NCI-H1417 treated with DMSO at 0.1 percent for 48 hours (cell line): ENCODE data around the gene FANCC.

Source experiments
- DNase-seq: peaks from one replicate; lab custom pipeline; 2025; lab: John Stamatoyannopoulos, UW

FANCC gene

DNA sequence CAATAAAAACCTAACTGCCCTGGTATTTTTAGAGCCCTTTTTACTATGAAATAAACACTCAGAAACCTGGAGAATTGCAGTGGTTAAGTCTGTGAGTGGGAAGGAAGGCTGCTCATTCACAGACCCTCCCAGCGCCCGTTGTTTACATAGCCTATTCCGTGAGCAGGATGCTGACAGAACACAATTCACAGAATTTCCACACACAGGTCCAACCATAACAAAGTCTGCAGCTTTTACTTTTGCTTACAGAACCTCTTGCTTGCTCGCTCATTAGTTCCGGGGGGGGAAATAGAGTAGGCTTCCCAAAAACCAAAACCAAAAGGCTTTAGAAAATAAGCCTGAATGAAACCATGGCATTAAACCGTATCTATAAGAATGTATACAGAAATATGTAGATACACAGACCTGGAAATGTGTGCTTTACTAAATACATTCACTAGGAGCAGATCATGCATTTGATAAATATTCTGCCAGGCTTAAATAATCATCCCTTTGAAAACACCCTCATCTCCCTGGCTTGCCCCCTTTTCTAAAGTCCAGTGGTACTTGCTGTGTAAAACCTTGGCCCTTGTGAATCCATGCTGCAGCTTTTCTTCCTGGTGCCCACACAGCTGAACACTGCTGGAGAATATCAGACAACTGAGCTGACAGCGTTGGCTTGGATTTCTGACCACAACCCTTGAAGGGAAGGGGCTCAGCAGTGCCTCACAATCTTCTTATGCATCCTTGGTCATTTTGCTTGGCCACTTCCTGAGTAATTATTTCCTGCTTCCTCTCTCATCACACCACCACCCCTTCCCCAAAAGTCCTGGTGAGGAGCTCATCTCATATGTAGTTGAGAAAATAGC, 128.0 kb downstream of the FANCC start:
- DNase-seq, result no peak

DNA sequence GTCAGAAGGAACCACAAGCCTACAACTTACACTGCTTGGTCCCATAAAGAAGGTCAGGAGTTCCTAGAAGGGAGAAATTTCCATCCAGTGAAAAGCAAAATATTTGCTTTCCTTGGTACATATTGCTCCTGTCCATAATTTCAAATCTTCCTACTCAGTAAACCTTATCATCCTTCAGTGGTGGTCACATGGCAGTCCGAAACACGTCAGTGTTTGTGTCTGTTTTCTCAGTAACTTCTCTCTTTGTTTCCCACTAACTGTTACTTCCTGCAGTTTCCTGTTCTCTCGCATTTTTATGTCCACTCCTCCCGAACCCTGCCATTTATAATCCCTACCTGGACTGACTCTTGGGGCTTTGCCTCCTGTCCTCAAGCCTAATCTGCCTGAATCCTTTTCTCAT, 129.1 kb downstream of the FANCC start:
- DNase-seq, result no peak

DNA sequence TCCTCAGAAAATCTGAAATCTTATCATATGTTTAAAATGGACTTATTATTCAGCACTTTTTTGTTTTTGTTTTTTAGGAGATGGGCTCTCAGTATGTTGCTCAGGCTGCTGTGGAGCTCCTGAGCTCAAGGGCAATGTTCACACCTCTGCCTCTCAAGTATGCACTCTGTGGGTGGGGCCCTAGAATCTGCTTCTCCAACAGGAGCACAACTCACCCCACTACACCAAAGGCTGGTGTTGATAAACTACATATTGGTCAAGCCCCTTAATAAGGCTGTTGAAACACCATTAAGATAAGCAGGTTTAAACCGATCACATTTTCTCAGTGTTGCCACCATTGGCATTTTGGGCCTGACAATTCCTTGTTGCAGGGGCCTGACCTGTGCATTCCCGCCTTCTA, 131.6 kb downstream of the FANCC start:
- DNase-seq, result no peak

DNA sequence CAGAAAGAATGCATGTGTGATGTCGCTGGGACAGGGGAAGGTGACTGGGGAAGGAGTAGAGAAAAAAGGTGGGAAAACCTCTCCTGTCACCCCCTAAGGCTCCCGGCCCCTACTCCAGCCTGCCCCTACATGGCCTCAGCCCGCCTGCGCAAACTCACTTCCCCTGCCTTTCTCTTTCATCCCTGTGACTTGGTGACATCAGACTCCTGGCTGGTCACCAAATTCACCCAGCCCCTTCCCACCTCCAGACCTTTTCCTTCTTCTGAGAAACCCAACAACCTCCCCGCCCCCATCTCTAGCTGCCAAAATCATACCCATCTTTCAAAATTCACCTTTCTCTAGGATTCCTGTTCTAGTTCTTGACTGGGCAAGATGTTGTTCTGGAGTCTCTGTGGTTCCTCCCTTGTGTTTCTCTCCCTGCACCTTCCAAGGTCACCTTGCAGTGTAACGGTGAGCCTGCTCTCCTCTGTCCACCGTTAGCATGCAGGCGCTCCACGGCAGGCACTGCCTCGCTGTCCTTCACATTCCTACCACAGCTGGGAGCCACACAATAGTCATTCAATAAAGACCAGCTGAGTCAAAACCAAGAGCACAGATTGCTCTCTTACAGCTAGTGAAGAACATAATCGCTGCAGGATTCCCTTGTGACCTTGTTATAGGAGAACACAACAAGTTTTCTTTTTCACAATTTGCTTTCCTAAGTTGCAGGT, 134.5 kb downstream of the FANCC start:
- no peak for DNase-seq

DNA sequence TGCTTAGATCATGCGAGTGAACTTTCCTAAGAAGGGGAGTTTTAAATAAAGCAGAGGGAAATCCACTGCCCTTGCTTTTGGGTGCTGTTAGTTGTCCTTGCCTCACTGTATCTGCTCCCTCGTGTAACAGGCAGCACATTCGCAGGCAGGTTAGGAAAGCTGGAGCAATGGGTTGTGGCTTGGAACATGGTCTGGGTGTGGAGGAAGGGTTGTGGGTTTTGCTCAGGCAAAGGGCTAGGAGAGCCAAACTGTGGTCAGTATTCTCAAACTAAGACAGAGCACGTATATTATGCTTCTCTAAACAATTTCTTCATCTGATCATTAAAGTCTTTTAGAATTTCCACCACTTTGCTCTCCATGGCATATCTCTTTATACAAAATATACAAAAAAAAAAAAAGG, 135.7 kb downstream of the FANCC start:
- DNase-seq, result no peak

DNA sequence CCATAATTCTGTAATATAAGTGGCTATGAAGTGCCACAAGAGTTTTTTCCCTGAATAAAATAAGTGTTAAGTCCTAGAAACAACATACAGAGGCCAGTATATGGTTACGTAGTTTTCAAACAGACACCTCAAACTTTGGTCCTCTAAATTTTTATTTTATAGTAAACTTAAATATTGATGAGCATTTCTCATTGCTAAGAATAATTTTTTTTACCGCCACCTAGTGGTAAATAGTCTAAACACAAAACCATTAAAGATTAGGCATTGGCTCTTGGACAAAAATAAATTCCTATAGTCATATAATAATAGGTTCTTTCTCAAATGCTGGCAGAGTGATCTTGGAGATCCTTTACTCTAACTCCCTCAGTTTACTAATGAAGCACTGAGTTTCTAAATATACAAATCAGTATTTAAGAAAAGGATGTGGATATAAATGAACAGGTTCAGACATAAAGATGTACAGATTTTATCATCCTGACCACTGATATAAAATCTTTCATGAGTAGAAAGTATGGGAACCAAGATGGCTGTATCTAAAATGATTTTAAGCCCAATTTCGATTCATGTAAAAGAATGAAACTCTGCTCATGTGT, 136.2 kb downstream of the FANCC start:
- no peak for DNase-seq

DNA sequence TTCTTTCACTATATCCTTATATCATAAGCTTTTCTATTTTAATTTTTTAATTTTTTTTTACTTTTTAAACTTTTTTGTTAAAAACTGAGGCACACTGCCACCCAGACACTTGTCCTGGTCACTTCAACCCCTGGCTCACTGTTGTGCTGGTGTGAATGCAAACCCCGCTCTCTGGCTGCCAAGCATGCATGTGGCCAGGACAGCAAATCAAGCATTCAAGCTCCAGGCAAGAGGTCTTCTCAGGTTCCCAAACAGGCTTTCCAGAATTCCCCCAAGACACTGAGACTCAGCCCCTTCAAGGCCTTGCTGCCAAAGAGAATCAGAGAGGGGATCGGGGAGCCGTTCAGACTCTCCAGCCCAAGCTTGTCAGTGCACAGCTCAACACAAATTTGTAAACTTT, 139.9 kb downstream of the FANCC start:
- DNase-seq, result no peak

DNA sequence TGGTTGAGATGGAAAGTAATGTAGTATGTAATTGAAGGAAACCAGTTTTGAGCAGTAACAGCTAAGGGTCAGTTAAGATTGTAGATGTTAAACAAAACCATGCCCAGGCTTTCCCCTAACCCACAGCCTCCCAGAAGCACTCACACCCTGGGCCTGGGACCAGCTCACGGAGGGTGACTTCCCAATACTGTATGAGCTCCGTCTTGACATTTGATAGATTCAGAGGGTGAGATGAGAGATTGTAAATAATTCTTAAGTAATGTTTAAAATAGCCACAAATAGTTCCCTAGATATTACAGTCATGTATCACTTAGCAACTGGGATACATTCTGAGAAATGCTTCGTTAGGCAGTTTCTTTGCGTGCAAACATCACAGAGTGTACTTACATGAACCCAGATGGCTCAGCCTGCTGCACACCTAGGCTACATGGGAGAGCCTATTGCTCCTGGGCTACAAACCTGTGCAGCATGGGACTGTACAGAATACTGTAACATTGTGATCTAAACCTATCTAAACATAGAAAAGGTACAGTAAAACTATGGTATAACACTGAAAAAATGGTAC, 140.7 kb downstream of the FANCC start:
- no peak for DNase-seq

DNA sequence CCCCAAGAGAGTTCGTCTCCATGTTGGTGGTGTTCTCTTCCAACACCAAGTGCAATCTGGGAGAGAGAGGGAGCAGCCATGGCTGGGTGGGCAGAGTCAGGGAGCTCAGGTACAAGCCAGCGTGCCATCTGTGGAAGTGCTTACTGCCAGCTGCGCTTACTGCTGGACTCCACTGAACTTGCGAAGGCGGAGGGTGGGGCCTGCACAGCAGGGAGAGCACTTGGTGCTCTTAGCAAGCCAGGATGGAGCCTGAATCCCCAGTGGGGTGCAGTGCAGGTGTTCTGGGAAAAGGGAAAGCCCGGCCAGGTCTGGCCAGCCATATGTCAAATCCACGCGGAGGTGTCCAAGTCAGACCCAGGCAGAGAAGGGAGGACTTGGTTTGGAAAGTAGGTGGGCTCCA, 142.0 kb downstream of the FANCC start:
- peak; percentile 54 for DNase-seq

DNA sequence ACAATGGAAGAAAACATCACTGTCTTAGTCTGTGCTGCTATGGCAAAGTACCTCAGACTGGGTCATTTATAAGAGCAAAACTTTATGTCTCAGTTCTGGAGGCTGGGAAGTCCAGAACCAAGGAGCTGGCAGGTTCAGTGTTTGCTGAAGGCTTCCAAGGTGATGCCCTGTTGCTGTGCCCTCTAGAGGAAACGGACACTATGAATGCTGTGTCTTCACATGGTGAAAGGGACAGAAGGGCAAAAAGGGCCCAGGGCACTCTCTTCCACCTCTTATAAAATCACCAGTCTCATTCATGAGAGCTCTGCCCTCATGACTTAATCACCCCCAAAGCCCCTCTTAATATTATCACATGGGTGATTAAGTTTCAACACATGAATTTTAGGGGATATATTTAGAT, 143.5 kb downstream of the FANCC start:
- no peak for DNase-seq

DNA sequence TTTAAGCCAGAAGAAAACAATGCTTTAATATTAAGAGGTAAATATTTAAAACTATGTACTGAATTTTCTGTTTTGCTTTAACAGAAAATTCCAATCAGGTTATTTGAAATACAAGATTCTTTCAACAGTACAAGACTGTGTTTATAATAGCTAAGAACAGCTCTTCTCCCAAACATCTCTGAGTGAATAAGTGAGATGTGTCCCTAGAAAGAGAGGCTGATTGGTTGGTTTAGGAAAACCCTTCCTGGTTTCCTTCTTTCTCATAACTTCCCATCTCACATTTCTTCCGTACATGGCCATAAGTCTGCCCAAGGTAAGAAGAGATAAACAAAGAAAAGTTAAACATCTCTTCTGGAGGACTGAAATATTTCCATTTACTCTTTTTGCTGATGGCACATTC, 145.9 kb downstream of the FANCC start:
- no peak for DNase-seq

DNA sequence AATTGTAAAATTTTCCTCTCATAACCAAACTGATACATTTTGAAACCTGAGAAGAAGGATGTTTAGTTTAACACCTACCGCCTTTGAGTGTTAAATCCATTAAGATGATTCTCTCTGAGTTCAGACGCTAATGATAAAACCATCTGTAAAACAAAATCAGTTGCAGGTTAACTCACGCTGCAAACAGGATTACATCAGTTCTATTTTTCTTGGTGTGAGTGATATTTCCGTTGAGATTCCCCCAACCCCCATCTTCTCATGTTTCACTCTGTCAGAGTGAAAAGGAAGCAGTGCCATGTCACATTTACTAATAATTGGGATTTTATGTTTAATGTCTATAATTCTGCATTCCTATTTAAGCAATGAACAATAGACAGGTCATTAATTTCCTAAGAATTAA, 146.5 kb downstream of the FANCC start:
- no peak for DNase-seq

DNA sequence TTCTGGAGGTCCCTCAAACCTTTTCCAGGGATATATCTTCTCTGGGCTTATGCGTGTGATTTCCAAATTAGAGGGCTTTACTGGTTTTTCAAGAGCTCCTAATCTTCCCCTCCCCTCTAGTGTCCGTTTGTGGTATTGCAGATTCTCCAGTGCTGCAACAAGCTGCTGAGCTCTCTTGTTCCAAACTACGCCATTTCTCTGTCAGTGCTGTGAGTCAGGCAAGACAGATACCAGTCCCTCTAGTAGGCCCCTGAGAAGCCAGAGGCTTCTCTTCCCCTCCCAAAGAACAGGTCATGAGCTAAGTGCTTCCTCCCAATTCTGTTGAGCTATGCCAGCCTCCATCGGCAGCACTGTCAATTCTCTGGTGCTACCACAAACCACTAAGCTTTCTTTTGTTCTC, 149.5 kb downstream of the FANCC start:
- no peak for DNase-seq

DNA sequence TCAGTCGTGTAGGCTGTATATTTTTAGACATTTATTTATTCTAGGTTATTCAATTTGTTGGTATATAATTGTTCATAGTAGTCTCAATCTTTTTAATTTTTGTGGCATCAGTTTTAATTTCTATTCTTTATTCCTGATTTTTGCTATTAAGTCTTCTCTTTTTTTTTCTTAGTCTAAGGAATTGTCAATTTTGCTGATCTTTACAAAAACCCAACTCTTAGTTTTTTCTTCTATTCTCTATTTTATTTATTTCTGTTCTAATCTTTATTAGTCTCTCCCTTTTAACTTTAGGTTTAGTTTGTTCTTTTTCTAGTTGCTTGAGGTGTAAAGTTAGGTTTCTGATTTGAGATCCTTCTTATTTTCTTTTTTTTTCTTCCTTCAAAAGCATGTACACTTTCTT, 152.5 kb downstream of the FANCC start:
- no peak for DNase-seq

DNA sequence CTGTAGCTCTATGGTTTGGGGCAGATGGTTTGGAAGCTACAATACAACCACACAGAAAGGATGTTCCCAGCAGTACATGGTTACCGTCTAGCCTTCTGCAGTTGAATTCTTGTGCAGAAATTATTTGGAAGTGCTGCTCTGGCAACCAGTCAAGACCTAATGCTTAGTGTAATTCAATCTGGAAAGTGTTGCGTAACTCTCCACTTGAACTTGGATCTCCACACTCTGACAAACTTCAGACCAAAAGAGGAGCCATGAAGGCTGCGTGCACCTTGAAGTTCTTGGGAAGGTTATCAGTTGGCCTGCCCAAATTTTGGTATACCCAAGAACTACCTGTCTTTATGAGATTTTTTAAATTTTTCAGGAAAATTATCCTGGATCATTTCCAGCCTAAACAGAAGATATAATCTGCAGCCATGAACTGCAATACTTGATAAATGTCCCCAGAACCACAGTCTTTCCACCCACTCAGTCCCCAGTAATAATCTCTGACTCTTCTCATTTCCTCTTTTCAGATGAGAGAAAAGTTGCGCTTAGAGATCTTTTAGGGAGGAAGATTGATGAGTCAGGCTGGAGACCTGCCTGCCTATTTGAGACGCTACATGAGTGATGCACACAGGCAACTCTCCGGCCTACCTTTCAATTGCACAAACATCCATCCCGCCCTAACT, 159.9 kb downstream of the FANCC start:
- DNase-seq, result no peak

DNA sequence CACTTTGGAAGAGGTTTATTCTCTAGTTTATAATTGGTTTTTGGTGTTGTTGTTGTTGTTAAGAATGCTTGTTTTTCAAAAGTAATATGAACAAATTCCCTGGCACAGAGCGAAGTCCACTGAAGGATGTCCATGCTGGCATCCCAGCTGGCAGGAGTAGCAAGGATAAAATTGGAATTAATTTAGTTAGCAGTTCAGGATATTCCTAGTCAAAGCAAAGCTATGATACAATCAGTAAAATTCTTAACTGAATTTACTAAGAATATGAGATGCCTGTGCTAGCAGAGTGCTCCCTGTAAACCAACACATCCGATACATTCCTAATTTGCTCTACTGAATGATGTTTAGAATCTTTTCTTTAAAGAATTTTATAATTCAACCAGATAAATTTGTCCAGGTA, 161.4 kb downstream of the FANCC start:
- no peak for DNase-seq

DNA sequence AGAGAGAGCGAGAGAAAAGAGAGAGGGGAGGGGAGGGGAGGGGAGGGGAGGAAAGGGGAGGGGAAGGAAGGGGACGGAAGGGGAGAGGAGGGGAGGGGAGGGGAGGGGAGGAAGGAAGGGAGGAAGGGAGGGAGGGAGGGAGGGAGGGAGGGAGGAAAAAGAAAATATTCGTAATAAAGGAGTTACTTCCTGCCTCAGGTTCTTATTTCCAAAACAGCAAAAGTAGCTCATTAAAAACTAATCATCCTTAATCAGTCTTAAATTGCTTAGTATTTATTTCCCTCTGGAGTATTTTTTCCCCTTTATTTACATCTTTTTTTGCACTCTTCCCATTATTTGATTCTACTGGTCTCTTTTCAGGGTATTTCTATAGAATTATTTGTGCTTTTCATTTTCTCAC, 162.3 kb downstream of the FANCC start:
- no peak for DNase-seq

DNA sequence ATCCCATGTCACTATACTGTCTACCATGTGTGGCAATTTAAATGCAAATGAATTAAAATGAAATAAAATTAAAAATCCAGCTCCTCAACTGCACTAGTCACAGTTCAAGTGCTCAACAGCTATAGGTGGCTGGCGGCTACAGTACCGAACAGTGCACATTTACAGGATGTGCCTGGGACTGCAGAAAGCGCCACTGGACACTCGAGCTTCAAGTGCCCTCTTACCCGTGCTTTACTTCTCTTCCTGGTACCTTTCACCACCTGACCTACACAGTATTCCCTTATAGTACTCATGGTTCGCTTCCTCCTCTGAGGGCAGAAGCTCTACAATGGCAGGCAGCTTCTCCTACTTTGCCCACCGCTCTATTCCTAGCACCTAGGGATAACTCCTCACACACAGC, 166.6 kb downstream of the FANCC start:
- DNase-seq, result no peak

DNA sequence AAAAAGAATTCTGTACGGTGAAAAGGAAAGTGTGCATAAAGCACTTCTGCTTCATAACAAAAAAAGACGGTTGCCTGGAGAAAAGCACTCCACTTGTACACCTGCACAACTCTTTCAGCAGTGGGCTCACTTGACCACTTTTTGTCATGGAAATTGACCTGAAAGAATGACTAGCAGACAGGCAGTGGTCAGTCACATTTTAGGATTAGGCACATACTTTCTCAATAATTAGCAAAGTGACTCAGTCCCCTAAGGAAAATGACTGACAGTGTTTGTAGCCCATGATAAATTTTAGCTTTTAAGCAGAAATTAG, 169.3 kb downstream of the FANCC start:
- DNase-seq, result no peak

DNA sequence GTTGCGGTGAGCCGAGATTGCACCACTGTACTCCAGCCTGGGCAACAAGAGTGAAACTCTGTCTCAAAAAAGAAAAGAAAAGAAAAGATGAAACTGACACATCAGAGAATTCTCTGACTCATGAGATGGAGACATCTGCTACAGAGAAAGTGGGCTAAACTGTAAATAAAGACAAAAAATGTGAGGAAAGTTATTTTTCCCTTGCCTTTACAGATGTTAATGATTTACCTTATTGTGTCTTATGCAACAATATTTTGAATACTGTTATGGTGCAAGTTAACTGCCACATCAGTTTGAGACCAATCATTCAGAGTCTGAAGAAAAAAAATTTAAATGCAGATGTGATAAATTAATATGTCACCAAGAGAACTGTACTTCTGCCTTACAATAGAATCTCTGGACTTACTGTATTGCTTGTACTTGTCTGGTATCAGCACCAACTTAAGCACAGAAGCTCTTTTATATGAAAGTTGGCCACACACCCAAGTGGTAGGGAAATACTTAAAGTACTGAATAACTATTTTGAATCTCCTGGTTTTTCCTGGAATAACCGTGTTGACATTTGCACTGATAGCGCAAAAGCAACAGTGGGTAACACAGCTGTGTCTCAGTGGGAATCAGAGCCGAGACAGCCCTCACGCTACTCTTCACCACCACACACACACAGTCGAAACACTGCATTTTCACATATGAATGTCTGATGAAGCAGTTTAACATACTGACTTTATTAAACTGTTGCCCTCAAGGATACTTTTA, 169.9 kb downstream of the FANCC start:
- no peak for DNase-seq

DNA sequence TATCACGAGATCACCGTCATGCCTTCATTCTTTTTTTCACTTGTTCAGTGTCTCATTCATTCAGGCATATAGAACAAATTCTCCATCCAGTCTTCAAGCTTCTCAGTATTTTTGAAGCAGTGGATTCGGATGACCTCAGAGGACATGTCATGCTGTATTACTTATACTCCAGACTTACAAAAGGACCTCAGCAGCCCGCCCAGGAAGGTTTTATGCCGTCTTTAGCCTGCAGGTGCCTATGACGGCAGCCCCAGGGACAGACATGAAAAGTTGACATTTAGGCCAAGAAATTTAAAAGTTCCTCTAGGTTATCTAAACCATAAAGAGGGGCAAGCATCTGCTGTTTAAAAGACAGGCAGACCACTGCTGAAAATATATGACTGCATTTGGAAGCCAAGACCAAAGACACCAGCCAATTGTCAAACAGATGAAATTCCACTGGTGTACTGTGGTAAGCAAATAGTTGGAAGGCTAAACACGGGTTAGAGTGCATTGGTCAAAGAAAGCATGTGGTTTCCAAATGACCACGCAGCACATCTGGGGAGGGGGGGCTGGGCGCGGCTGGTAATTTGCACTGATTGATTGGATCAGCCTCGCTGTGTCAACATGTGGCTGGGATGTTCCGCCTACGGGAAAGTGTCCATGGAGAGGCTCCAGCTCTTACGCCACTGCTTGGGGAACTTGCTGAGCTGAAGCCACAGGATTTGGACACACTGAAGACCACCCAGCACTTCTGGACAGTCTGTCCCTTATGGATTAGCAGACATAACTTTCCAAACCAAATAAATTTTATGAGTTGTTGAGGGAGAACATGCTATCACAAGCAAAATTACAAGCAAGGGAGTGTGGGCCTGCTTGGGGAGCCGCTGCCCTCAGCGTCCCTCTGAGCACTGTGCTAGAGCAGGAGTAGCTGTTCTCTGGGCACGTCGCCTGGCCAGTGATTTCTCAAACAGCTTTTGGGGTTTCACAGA, 173.6 kb downstream of the FANCC start:
- no peak for DNase-seq
